ENCODE measurements around the gene SCNN1B.
"Not testable (repeated sequence)": the region's sequence is repeated elsewhere in the genome, so short reads cannot be mapped to it uniquely, and the experiment has no call there.

Gene SCNN1B

GRCh38 chr16:23290189-23291062 lies 11.7 kb upstream of the SCNN1B start:
- DNase-seq, result no peak

GRCh38 chr16:23293016-23293415 lies 9.1 kb upstream of the SCNN1B start:
- DNase-seq, result no peak

- no peak for DNase-seq
Observed at GRCh38 chr16:23294260-23294659, 7.8 kb upstream of the SCNN1B start.

- no peak for DNase-seq
Observed at GRCh38 chr16:23296994-23297393, 5.1 kb upstream of the SCNN1B start.

DNA sequence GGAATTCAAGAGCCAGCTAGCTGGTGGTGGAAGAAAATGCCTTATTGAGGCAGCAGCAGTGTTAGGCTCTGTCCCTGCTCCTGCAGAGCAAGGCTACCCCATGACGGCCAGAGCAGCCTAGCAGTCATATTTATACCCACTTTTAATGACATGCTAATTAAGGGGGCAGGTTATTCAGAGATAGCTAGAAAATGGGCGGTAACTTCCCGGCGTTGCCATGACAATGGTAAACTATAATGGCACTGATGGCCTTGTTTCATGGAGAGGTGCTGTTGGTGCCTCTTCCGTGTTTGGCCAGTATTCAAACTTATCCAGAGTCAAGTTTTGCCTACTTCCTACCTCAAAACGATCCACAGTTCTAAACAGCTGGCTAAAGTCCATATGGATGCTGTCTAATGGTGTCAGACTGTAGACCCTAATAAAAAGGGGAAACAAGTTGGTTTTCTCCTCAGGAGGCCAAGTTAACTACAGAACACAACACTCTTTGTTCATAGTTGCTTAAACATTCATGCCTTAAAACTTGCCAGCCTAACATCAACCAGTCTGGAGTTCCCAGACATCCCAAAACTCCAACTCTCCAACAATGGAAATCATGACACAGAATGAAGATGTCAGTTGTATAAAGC lies 3.7 kb upstream of the SCNN1B start:
- no peak for DNase-seq

- DNase-seq, result not testable (repeated sequence)
Observed at GRCh38 chr16:23299815-23300214, 2.3 kb upstream of the SCNN1B start.

GRCh38 chr16:23301251-23302044 lies 654 bp upstream of the SCNN1B start:
- DNase-seq, result no peak

DNA sequence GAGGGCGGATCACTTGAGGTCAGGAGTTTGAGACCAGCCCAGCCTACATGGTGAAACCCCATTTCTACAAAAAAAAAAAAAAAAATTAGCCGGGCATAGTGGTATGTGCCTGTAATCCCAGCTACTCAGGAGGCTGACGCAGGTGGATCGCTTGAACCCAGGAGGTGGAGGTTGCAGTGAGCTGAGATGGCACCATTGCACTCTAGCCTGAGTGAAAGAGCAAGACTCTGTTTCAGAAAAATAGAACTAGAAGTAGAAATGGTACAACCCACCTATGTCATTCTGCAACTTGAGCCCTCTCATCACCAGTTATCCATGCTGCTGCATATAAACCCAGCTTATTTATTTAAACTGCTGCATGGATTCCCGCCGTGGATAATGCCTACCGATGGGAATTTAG lies 1.6 kb downstream of the SCNN1B start:
- no peak for DNase-seq

- no peak for DNase-seq
Observed at GRCh38 chr16:23304620-23305019, 2.5 kb downstream of the SCNN1B start.

DNA sequence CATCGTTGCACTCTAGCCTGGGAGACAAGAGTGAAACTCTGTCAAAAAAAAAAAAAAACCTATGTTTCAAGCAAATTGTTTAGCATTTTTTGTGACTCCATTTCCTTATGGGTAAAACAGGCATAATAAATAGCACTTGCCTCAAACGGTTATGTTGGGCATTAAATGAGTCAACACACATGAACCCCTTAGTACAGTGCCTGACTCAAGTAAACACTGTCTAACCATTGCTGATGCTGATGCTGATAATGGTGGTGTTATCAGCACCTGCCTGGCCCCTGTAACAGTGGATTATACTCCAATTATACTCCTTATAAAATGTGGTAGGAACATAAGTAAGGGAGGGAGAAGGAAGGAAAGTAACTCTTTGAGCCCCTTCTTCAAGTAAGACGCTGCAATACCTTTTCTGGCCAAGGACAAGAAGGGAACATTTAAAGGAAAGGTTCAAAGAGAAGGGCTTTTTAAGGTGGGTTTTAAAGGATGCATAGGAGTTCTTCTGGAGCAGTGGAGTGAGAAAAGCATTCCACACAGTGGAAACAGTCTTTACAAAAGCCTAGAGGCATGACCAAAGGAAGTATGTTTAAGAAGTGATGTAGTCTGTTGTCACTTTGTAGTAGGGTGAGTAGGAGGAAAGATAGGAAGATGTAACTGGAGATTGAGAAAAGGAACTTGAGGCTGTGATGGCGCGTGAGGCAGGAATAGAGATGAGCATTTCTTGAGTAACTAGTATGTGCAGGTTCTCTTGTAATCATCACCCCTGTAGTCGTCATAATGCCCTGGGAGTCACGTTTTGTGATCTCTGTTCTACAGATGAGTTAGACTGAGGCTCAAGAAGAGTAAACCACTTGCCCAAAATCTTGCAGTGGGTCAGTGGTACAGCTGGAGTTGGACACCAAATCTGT lies 4.3 kb downstream of the SCNN1B start:
- no peak for DNase-seq

DNA sequence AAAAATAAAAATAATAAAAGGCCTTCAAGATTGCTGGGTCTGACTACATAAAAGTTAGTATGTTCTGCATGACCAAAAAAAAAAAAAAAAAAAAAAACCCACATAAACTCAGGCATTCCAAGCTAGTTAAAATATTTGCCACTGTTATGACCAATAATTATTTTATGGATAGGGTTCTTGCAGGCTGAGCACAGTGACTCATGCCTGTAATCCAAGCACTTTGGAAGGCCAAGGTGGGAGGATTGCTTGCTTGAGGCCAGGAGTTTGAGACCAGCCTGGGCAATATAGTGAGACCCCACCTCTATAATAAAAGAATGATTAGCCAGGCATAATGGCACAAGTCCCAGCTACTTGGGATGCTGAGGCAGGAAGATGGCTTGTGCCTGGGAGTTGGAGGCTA lies 8.1 kb downstream of the SCNN1B start:
- no peak for DNase-seq

GRCh38 chr16:23310744-23311143 lies 8.6 kb downstream of the SCNN1B start:
- no peak for DNase-seq

DNA sequence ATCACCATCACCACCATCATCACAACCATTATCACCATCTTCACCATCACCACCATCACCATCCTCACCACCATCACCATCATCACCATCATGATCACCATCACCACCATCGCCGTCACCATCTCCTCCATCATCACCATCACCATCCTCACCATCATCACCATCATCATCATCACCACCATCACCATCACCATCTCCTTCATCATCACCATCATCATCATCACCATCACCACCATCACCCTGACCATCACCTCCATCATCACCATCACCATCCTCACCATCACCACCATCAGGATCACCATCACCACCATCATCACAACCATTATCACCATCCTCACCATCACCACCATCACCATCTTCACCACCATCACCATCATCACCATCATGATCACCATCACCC lies 14.1 kb downstream of the SCNN1B start:
- no peak for DNase-seq

GRCh38 chr16:23316634-23317265 lies 14.6 kb downstream of the SCNN1B start:
- DNase-seq, result no peak

- DNase-seq, result no peak
Observed at GRCh38 chr16:23317266-23317661, 15.2 kb downstream of the SCNN1B start.

- no peak for DNase-seq
Observed at GRCh38 chr16:23317751-23318150, 15.6 kb downstream of the SCNN1B start.

DNA sequence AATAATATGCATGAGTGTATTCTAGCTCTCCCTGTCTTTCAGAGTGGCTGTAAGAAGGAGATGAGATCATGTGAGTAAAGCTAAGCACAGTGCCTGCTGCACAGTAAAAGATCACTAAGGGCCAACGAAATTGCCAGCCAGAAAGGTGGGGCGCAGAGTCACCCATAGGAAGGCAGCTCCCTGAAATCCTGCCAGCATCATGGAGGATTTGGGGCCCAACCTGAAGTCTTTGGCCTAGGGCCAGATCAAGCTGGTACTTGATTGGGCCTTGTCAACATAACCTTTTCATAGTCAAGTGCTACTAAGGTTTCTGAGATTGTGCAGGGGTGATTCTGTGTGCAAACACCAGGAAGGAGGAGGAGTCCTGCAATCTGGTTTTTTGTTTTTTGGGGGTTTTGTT lies 16.5 kb downstream of the SCNN1B start:
- DNase-seq, result no peak

DNA sequence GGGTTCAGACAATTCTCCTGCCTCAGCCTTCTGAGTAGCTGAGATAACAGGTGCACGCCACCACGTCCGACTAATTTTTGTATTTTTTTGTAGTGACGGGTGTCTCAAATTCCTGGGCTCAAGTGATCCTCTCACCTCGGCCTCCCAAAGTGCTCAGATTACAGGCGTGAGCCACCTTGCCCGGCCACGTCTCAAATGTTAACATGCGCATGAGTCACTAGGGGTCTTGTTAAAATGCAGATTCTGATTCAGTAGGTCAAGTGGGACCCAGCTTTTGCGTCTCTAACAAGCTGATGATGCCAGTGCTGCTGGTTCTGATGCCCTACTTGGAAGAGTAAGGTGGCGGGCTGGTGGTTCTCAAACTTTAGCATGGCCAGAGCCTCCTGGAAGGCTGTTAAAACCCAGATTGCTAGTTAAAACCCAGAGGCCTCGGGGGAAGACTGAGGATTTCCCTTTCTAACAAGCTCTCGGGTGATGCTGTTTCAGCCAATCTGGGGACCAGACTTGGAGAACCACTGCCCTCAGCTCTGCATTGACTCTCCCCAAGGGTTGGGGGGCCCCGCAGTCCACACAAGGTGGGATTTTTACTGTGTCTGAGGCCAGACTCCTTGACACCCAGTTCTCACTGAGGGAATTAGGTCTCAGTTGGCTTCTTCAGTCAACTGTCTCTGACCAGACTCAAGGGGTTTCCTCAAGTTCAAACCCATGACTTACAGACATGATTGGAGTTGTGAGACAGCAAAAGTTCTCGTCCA lies 17.9 kb downstream of the SCNN1B start:
- no peak for DNase-seq

DNA sequence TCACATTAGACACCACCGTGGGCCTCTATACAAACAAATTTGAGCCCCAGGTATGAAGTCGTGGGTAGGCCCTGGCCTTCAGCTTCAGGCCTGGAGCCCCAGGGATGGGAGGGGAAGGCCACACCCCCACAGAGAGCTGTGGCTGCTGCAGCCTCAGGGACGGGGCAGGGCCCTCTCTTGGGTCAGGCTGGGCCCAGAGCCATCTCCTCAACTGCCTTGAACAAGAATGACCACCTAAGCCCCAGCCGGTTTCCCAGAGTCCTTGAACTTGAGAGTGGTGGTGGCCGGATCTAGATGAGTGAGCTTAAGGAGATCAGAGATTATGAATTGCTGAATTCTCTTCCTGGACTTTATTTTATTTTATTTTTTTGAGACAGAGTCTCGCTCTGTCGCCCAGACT lies 18.6 kb downstream of the SCNN1B start:
- DNase-seq, result no peak

DNA sequence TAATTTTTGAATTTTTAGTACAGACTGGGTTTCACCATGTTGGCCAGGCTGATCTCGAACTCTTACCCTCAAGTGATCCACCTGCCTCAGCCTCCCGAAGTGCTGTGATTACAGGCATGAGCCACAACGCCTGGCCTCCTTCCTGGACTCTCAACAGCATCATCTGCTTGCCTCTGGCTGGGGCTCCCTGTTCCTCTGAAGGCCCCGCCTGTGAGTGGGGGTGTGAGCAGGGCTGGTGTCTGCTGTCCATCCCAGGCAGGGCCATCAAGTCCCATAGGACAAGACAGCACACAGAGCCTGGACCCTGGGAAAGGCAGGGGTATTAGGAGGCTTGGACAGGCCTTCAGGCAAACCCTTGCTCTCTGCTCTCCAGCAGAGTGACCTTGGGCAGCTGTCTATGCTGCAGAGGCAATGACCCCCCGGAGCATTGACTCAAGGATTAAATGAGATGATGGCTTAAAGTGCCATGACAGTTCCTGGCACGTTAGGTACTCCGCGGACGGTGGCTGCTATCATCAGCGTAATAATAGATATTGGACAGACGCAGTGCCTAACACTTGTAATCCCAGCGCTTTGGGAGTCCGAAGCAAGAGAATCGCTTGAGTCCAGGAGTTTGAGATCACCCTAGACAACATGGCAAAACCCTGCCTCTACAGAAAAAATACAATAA lies 19.2 kb downstream of the SCNN1B start:
- DNase-seq, result no peak
